ENCODE results near the gene DIS3.
A peak's percentile ranks its signal among the peaks of the same experiment; 100 is the strongest.
"Not testable (repeated sequence)": the region's sequence is repeated elsewhere in the genome, so short reads cannot be mapped to it uniquely, and the experiment has no call there.

Gene DIS3

DNA sequence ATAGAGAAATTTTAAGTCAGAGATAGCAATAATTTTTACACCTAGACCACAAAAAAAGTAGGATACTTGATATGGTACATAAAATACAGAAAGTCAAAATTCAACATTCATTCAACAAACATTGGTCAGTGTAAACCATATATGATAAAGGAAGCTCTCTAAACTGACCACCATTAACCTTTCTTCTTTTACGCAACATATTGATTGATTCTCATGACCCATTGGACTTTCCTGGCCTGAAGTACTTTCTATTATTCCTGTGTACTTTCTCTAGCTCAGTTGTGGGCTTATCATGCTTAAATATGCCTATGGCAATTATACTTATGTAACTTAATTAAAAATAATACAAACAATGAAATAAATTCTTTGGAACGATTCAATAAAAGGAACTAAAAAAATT lies 10.9 kb upstream of the DIS3 start:
- no peak overlapping the region for H3K4me3 ChIP-seq (ENCODE audit: low read length)
- H3K4me1 ChIP-seq (ENCODE audit: control insufficient read depth, insufficient read depth, low read length): no peaks in the 10 kb centered on the region
- no peaks in the 10 kb centered on the region for H3K27me3 ChIP-seq (ENCODE audit: control insufficient read depth, insufficient read depth, low read length)
- no peaks in the 10 kb centered on the region for H3K9me3 ChIP-seq (replicated peaks; ENCODE audit: low read length)
- no peak overlapping the region for H3K4me2 ChIP-seq (ENCODE audit: low read length)
- peaks cover 49% of the 10 kb centered on the region for H3K36me3 ChIP-seq (ENCODE audit: insufficient read depth, low read length)
- no peak overlapping the region for H3K9ac ChIP-seq (ENCODE audit: low read depth, low read length)

DNA sequence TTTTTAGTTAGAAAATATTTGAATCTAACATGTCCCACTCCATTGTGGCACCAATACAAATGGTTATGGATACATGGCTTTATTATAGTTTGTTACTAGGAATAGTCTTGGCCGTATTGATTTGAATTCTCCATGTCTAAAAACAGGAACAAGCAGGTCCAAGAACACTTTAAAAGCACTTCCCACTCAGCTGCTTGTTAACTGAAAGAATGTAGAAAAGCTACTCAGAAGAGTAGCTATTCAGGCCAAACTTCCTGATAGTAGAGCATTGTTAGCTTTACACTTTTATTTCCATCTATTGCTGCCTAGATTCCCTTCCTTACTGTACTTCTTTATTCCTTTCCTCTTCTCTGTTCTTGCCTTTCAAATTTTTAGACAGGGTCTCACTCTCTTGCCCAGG lies 7.1 kb upstream of the DIS3 start:
- no peak overlapping the region for H3K4me2 ChIP-seq (ENCODE audit: low read length)
- no peak overlapping the region for H3K9ac ChIP-seq (ENCODE audit: low read depth, low read length)
- no peaks in the 10 kb centered on the region for H3K9me3 ChIP-seq (replicated peaks; ENCODE audit: low read length)
- peaks cover 22% of the 10 kb centered on the region for H3K36me3 ChIP-seq (ENCODE audit: insufficient read depth, low read length)
- H3K27me3 ChIP-seq (ENCODE audit: control insufficient read depth, insufficient read depth, low read length): no peaks in the 10 kb centered on the region
- H3K4me3 ChIP-seq (ENCODE audit: low read length): no peak overlapping the region
- H3K4me1 ChIP-seq (ENCODE audit: control insufficient read depth, insufficient read depth, low read length): peaks cover under 1% of the 10 kb centered on the region

- not testable (repeated sequence) for H3K9ac ChIP-seq (ENCODE audit: low read depth, low read length); H3K36me3 ChIP-seq (ENCODE audit: insufficient read depth, low read length); H3K9me3 ChIP-seq (replicated peaks; ENCODE audit: low read length); H3K27me3 ChIP-seq (ENCODE audit: control insufficient read depth, insufficient read depth, low read length); H3K4me2 ChIP-seq (ENCODE audit: low read length); H3K4me3 ChIP-seq (ENCODE audit: low read length)
- H3K4me1 ChIP-seq (ENCODE audit: control insufficient read depth, insufficient read depth, low read length): peaks cover 12% of the 10 kb centered on the region
These were observed 3.0 kb upstream of the DIS3 start for GRCh38 chr13:72784679-72785078.

DNA sequence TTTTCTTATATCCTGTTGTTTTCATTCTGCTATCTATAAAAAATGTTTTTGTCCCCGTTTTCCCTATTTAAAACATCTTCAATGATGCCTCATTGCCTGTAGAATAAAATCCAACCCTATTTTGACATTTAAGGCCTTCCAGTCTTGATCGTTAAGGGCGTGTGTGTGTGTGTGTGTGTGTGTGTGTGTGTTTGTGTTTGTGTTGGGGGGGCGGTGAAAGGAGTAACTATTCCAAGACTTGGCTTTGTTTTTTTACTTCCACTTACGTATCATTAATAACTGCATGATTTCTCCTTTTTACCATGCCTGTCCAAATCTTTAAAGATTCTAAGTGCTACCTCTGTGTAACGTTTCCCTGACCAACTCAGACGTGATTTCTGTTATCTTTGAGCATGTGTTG lies 1.0 kb upstream of the DIS3 start:
- peaks cover 13% of the 10 kb centered on the region for H3K36me3 ChIP-seq (ENCODE audit: insufficient read depth, low read length)
- H3K4me2 ChIP-seq (ENCODE audit: low read length): peak overlapping the region; percentile 85
- no peaks in the 10 kb centered on the region for H3K9me3 ChIP-seq (replicated peaks; ENCODE audit: low read length)
- no peaks in the 10 kb centered on the region for H3K27me3 ChIP-seq (ENCODE audit: control insufficient read depth, insufficient read depth, low read length)
- H3K9ac ChIP-seq (ENCODE audit: low read depth, low read length): peak overlapping the region; percentile 94
- peak overlapping the region; percentile 83 for H3K4me3 ChIP-seq (ENCODE audit: low read length)
- H3K4me1 ChIP-seq (ENCODE audit: control insufficient read depth, insufficient read depth, low read length): peaks cover 17% of the 10 kb centered on the region

GRCh38 chr13:72774019-72774418 lies 7.7 kb downstream of the DIS3 start:
- Histone ChIP-seq H3K9me3 (replicated peaks; ENCODE audit: low read length) (no peaks in the 10 kb centered on the region), H3K4me2 (ENCODE audit: low read length) (no peak overlapping the region), H3K36me3 (ENCODE audit: insufficient read depth, low read length) (peaks cover 89% of the 10 kb centered on the region)

DNA sequence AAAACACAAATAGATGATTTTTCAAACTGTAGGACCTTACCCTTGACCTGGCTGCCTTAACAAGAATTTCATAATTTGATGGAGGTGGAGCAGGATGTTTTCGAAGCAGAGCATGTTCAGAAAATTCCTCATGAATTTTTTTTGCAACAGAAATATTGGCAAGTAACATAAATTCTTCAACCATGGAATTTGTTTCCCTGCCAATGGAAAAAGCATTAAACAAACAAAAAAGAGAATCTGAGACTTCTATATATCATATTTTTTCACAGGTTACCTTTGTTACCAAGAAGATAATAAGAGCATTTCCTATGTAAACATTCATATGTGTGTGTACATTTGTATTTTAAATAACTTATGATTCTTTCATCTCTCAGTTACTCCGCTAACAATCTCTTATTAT lies 18.3 kb downstream of the DIS3 start:
- Histone ChIP-seq H3K36me3 (ENCODE audit: insufficient read depth, low read length) (peaks cover 93% of the 10 kb centered on the region), H3K4me2 (ENCODE audit: low read length) (no peak overlapping the region), H3K27me3 (ENCODE audit: control insufficient read depth, insufficient read depth, low read length) (no peaks in the 10 kb centered on the region), H3K4me3 (ENCODE audit: low read length) (no peak overlapping the region), H3K9ac (ENCODE audit: low read depth, low read length) (no peak overlapping the region), H3K4me1 (ENCODE audit: control insufficient read depth, insufficient read depth, low read length) (no peaks in the 10 kb centered on the region), H3K9me3 (replicated peaks; ENCODE audit: low read length) (no peaks in the 10 kb centered on the region)

More at GRCh38 chr13:72774019-72774418, 7.7 kb downstream of the DIS3 start:
- no peak overlapping the region for H3K9ac ChIP-seq (ENCODE audit: low read depth, low read length)
- H3K4me1 ChIP-seq (ENCODE audit: control insufficient read depth, insufficient read depth, low read length): no peaks in the 10 kb centered on the region
- H3K27me3 ChIP-seq (ENCODE audit: control insufficient read depth, insufficient read depth, low read length): no peaks in the 10 kb centered on the region
- no peak overlapping the region for H3K4me3 ChIP-seq (ENCODE audit: low read length)

DNA sequence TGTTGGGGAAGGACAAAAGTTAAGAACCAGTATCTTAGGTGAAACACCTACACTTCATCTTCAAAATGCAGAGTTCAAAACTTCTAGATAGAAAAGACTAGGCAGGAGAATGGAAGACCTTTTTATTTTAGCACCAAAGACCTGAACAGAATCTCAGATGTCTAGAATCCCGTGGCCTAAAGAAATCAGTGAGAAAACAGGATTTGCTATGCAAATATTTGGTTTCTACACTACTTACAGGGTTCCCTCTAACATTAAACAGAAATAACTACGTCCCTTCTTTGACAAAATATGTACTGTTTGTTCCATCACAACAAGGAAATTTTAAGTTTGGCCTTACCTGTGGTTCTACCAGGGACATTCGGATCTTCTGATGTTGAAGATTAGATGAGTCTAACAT lies 21.5 kb downstream of the DIS3 start:
- no peak overlapping the region for H3K9ac ChIP-seq (ENCODE audit: low read depth, low read length)
- H3K36me3 ChIP-seq (ENCODE audit: insufficient read depth, low read length): peaks cover 88% of the 10 kb centered on the region
- no peak overlapping the region for H3K4me2 ChIP-seq (ENCODE audit: low read length)
- H3K9me3 ChIP-seq (replicated peaks; ENCODE audit: low read length): no peaks in the 10 kb centered on the region
- no peaks in the 10 kb centered on the region for H3K4me1 ChIP-seq (ENCODE audit: control insufficient read depth, insufficient read depth, low read length)
- no peaks in the 10 kb centered on the region for H3K27me3 ChIP-seq (ENCODE audit: control insufficient read depth, insufficient read depth, low read length)
- no peak overlapping the region for H3K4me3 ChIP-seq (ENCODE audit: low read length)

DNA sequence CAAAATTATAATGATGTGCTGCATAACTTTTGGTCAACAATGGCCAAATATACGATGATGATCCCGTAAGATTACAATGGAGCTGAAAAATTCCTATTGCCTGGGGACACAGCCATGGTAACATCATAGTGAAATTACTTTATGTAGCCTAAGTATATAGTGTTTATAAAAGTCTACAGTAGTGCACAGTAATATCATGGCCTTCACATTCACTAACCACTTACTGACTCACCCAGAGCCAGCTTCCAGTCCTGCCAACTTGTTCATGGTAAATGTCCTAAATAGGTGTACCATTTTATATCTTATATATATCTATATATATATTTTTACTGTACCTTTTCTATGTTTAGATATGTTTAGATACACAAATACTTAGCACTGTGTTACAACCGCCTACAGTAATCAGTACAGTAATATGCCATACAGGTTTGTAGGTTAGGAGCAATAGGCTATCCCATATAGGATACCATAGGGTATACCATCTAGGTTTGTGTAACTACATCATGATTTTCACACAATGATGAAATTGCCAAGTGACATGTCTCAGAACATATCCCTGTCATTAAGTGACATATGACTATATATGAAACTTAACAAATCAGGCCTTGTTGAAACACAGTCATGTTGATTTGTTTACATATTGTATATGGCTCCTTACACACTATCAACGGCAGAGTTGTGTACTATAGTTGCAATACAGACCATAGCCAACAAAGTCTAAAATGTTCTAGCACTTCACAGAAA lies 23.7 kb downstream of the DIS3 start:
- H3K4me3 ChIP-seq (ENCODE audit: low read length): no peak overlapping the region
- H3K9me3 ChIP-seq (replicated peaks; ENCODE audit: low read length): no peaks in the 10 kb centered on the region
- no peak overlapping the region for H3K4me2 ChIP-seq (ENCODE audit: low read length)
- no peak overlapping the region for H3K9ac ChIP-seq (ENCODE audit: low read depth, low read length)
- H3K36me3 ChIP-seq (ENCODE audit: insufficient read depth, low read length): peaks cover 93% of the 10 kb centered on the region
- no peaks in the 10 kb centered on the region for H3K27me3 ChIP-seq (ENCODE audit: control insufficient read depth, insufficient read depth, low read length)
- H3K4me1 ChIP-seq (ENCODE audit: control insufficient read depth, insufficient read depth, low read length): no peaks in the 10 kb centered on the region

GRCh38 chr13:72754111-72754510 lies 27.6 kb downstream of the DIS3 start:
- Histone ChIP-seq H3K4me2 (ENCODE audit: low read length) (no peak overlapping the region), H3K27me3 (ENCODE audit: control insufficient read depth, insufficient read depth, low read length) (no peaks in the 10 kb centered on the region), H3K36me3 (ENCODE audit: insufficient read depth, low read length) (peaks cover 83% of the 10 kb centered on the region), H3K9ac (ENCODE audit: low read depth, low read length) (no peak overlapping the region), H3K9me3 (replicated peaks; ENCODE audit: low read length) (no peaks in the 10 kb centered on the region), H3K4me1 (ENCODE audit: control insufficient read depth, insufficient read depth, low read length) (no peaks in the 10 kb centered on the region), H3K4me3 (ENCODE audit: low read length) (no peak overlapping the region)

- Histone ChIP-seq H3K4me3 (ENCODE audit: low read length) (no peak overlapping the region), H3K4me2 (ENCODE audit: low read length) (no peak overlapping the region), H3K9me3 (replicated peaks; ENCODE audit: low read length) (no peaks in the 10 kb centered on the region), H3K4me1 (ENCODE audit: control insufficient read depth, insufficient read depth, low read length) (no peaks in the 10 kb centered on the region), H3K27me3 (ENCODE audit: control insufficient read depth, insufficient read depth, low read length) (no peaks in the 10 kb centered on the region), H3K9ac (ENCODE audit: low read depth, low read length) (no peak overlapping the region), H3K36me3 (ENCODE audit: insufficient read depth, low read length) (peaks cover 75% of the 10 kb centered on the region)
These were observed 30.5 kb downstream of the DIS3 start for GRCh38 chr13:72751220-72751619.

DNA sequence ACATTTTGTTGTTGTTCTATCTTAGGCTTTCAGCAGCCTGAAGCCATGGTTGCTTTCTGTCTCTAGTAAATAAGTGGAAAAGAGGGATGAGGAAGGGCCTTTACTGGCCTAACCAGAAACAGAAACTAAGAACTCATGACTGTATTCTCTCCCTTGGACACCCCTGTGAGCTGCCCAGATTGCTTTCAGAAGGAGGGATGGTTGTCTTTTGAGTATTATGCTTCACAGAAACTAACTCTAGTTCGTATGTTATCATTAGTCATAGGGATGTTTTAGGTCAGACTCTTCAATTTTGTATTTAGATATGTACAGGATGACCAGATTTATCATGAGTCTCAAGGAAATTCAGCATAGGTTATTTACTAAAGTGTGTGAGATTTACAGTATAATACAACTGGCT lies 36.4 kb downstream of the DIS3 start:
- Histone ChIP-seq H3K9ac (ENCODE audit: low read depth, low read length) (no peak overlapping the region), H3K4me1 (ENCODE audit: control insufficient read depth, insufficient read depth, low read length) (no peaks in the 10 kb centered on the region), H3K36me3 (ENCODE audit: insufficient read depth, low read length) (peaks cover 50% of the 10 kb centered on the region), H3K9me3 (replicated peaks; ENCODE audit: low read length) (no peaks in the 10 kb centered on the region), H3K4me3 (ENCODE audit: low read length) (no peak overlapping the region), H3K4me2 (ENCODE audit: low read length) (no peak overlapping the region), H3K27me3 (ENCODE audit: control insufficient read depth, insufficient read depth, low read length) (no peaks in the 10 kb centered on the region)

DNA sequence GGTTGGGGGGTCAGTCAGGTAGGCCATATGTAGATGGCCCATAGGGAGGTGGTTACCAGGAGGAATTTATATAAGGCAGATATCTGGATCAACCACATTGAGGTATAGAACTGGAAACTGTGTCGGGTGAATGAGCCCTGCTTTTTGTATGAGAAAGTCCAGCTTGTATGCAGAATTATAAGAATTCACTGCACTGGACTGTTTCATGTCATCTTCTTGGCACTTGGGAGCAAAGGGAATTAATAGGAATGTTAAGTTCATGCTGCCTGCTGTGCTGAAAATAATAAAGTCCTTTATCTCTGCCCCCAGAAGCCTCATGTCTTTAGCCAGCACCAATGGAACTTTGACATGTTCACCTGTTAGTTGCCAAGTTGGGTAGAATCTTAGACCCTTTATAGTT lies 41.7 kb downstream of the DIS3 start:
- Histone ChIP-seq H3K9ac (ENCODE audit: low read depth, low read length) (no peak overlapping the region), H3K9me3 (replicated peaks; ENCODE audit: low read length) (no peaks in the 10 kb centered on the region), H3K4me1 (ENCODE audit: control insufficient read depth, insufficient read depth, low read length) (no peaks in the 10 kb centered on the region), H3K27me3 (ENCODE audit: control insufficient read depth, insufficient read depth, low read length) (no peaks in the 10 kb centered on the region), H3K4me3 (ENCODE audit: low read length) (no peak overlapping the region), H3K36me3 (ENCODE audit: insufficient read depth, low read length) (peaks cover 31% of the 10 kb centered on the region), H3K4me2 (ENCODE audit: low read length) (no peak overlapping the region)

Measured in skeletal muscle satellite cell (primary cell).